Neutrophil (primary cell): Measurements from ENCODE around the gene TBC1D22A.
A peak's percentile ranks its signal among the peaks of the same experiment; 100 is the strongest.

ENCODE experiments used
- H3K27ac ChIP-seq: fragments of 200-600 bp; sonication (generic); 2 replicates; pipeline ENCODE4 v1.5.1; 2016; ENCODE audit warnings: mild to moderate bottlenecking, moderate library complexity
- H3K27me3 ChIP-seq: fragments of 200-600 bp; sonication (generic); 2 replicates; pipeline ENCODE4 v1.6.0; 2016; ENCODE audit warnings: mild to moderate bottlenecking
- H3K36me3 ChIP-seq: fragments of 200-600 bp; sonication (generic); 2 replicates; pipeline ENCODE4 v1.5.1; 2017
- H3K4me1 ChIP-seq, 2 experiments: fragments of 200-600 bp in 1 of 2; sonication (generic) in 1 of 2; 1 replicate in 1 of 2; 2 replicates in 1 of 2; pipeline versions ENCODE4 v1.5.1 to v1.6.1; 2013 to 2016; ENCODE audit warnings: low read depth in 1 of 2, low read length in 1 of 2, mild to moderate bottlenecking in 1 of 2, moderate library complexity in 1 of 2; ENCODE audit not compliant: control insufficient read depth in 1 of 2, insufficient read depth in 1 of 2
- H3K4me3 ChIP-seq, 2 experiments: fragments of 200-600 bp in 1 of 2; sonication (generic) in 1 of 2; 1 replicate in 1 of 2; 2 replicates in 1 of 2; pipeline ENCODE4 v1.5.1; 2013 to 2016; ENCODE audit warnings: low read depth in 1 of 2, low read length in 1 of 2, mild to moderate bottlenecking in 1 of 2, moderate library complexity in 1 of 2
- H3K9me3 ChIP-seq: fragments of 200-600 bp; sonication (generic); 2 replicates; pipeline ENCODE4 v1.5.1; 2016
- TF ChIP-seq, protein P1 (sequence below): fragments of 200-600 bp; sonication (generic); IDR thresholded peaks from 2 replicates; pipeline ENCODE4 v1.5.1; 2016; ENCODE audit warnings: antibody characterized with exemption

The TBC1D22A gene

GRCh38 chr22:46738647-46739093, 23.8 kb upstream of the TBC1D22A start:
- TF ChIP-seq, protein P1, sequence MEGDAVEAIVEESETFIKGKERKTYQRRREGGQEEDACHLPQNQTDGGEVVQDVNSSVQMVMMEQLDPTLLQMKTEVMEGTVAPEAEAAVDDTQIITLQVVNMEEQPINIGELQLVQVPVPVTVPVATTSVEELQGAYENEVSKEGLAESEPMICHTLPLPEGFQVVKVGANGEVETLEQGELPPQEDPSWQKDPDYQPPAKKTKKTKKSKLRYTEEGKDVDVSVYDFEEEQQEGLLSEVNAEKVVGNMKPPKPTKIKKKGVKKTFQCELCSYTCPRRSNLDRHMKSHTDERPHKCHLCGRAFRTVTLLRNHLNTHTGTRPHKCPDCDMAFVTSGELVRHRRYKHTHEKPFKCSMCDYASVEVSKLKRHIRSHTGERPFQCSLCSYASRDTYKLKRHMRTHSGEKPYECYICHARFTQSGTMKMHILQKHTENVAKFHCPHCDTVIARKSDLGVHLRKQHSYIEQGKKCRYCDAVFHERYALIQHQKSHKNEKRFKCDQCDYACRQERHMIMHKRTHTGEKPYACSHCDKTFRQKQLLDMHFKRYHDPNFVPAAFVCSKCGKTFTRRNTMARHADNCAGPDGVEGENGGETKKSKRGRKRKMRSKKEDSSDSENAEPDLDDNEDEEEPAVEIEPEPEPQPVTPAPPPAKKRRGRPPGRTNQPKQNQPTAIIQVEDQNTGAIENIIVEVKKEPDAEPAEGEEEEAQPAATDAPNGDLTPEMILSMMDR, result no peak
- H3K36me3 ChIP-seq, result no peaks in the 10 kb centered on the region
- no peaks in the 10 kb centered on the region for H3K27me3 ChIP-seq
- H3K4me1 ChIP-seq, result peaks cover 41 to 42% of the 10 kb centered on the region in 2 experiments
- H3K4me3 ChIP-seq, result peak overlapping the region; percentile 69 to 80
- H3K9me3 ChIP-seq, result no peaks in the 10 kb centered on the region
- H3K27ac ChIP-seq, result peak overlapping the region; percentile 97

GRCh38 chr22:46739094-46739870, 23.2 kb upstream of the TBC1D22A start:
- Histone ChIP-seq H3K4me1 (peaks cover 41 to 42% of the 10 kb centered on the region in 2 experiments), H3K9me3 (no peaks in the 10 kb centered on the region), H3K27ac (peak overlapping the region; percentile 97), H3K4me3 (peak overlapping the region; percentile 69 to 80), H3K27me3 (no peaks in the 10 kb centered on the region), H3K36me3 (no peaks in the 10 kb centered on the region)
- TF ChIP-seq, protein P1, result no peak

DNA sequence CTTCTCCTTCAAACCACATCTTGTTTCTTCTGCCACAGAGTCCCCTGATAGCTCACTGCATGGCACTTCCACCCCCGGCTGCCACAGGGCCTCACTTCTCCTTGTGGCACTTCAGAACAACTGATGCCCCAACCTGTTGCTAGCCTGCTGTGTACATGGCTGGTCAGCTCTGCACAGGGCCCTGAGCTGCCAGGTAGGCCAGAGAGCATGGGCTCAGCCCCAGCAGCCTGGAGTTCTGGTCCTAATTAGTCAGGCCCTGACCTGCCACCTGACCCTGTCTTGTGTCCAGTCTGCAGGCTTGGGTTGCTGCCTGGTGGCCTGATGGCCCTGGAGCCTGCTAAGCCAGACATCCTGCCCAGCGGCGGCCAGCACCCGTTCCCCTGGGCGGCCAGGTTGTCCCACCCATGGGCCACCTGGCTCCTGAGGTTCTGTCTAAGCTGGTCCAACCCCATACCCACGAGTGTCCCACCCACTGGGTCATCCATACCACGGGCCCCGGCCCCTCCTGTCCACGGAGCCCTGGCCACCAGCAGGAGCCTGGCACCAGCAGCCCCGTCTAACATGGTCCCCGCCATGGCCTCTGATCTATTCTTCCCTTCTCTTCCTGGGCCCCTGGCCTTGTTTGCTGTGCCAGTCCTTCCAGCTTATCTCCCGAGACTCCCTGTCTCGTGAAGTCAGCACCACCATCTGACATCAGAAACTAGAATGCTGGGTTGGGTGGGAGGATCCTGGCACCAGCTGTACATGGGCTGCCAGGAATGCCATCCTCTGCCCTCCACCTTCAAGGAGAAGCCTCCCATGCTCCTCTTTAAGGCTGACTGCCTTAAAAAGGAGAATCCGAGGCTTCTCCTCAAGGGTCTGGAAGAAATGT, 21.3 kb upstream of the TBC1D22A start:
- Histone ChIP-seq H3K4me3 (no peak overlapping the region), H3K27ac (no peak overlapping the region), H3K4me1 (peaks cover 22 to 23% of the 10 kb centered on the region in 2 experiments), H3K36me3 (no peaks in the 10 kb centered on the region), H3K27me3 (no peaks in the 10 kb centered on the region), H3K9me3 (no peaks in the 10 kb centered on the region)
- TF ChIP-seq, protein P1, result no peak

DNA sequence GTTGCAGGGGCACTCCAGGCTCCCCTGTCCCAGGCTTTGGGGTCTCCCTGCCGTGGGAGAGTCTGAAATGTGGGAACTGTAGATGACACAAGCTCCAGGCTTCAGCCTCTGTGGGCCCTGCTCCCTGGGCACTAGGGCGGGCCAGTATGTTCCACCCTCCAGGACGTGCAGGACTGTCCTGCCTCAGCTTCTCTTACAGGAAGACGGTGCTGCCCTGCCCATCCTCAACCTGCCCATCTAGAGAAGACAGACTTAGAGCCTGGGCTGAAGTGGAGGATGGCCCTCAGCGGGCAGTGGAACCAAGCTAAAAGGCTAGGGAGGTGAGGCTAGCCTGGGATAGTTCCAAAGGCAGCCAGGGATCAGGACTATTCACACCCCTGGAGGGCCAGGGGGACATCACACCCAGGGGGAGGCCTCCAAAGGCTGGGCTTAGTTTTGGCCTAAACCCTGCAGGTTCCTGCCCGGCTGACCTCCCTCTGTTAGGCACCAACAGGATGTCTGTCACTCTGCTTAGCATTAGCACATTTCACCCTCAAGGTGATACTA, 20.4 kb upstream of the TBC1D22A start:
- Histone ChIP-seq H3K9me3 (no peaks in the 10 kb centered on the region), H3K36me3 (no peaks in the 10 kb centered on the region), H3K4me3 (no peak overlapping the region), H3K4me1 (peaks cover 13 to 14% of the 10 kb centered on the region in 2 experiments), H3K27me3 (no peaks in the 10 kb centered on the region), H3K27ac (no peak overlapping the region)
- TF ChIP-seq, protein P1, result no peak

- no peaks in the 10 kb centered on the region for H3K36me3 ChIP-seq
- H3K9me3 ChIP-seq, result no peaks in the 10 kb centered on the region
- peaks cover 10 to 11% of the 10 kb centered on the region in 2 experiments for H3K4me1 ChIP-seq
- no peaks in the 10 kb centered on the region for H3K27me3 ChIP-seq
- no peak overlapping the region for H3K4me3 ChIP-seq
- TF ChIP-seq, protein P1, result no peak
- H3K27ac ChIP-seq, result no peak overlapping the region
These were observed 19.8 kb upstream of the TBC1D22A start for GRCh38 chr22:46742576-46743221.
